VCaP (cell line): ENCODE data around the gene SOX10.

ENCODE experiments used
- H3K27ac ChIP-seq: fragments of 450-650 bp; 2 replicates; pipeline ENCODE4 v1.5.1; 2017
- CTCF ChIP-seq: fragments of 450-650 bp; conservative IDR thresholded peaks from 2 replicates; pipeline ENCODE4 v1.5.1; 2017; ENCODE audit warnings: mild to moderate bottlenecking, moderate library complexity

Gene SOX10

GRCh38 chr22:37927637-37927936, 56.8 kb downstream of the SOX10 start:
- H3K27ac ChIP-seq, result no peak overlapping the region
- TF ChIP-seq CTCF, result no peak

GRCh38 chr22:37926771-37927636, 57.4 kb downstream of the SOX10 start:
- no peak overlapping the region for H3K27ac ChIP-seq
- TF ChIP-seq CTCF, result no peak

GRCh38 chr22:37926358-37926757, 58.0 kb downstream of the SOX10 start:
- no peak overlapping the region for H3K27ac ChIP-seq
- no peak for TF ChIP-seq CTCF

- H3K27ac ChIP-seq, result no peak overlapping the region
- TF ChIP-seq CTCF, result no peak
These were observed 58.6 kb downstream of the SOX10 start for GRCh38 chr22:37925767-37926166.

- no peak overlapping the region for H3K27ac ChIP-seq
- TF ChIP-seq CTCF, result no peak
These were observed 59.0 kb downstream of the SOX10 start for GRCh38 chr22:37925330-37925729.

GRCh38 chr22:37924386-37925065, 59.8 kb downstream of the SOX10 start:
- no peak overlapping the region for H3K27ac ChIP-seq
- TF ChIP-seq CTCF, result no peak

- H3K27ac ChIP-seq, result no peak overlapping the region
- TF ChIP-seq CTCF, result no peak
These were observed 60.4 kb downstream of the SOX10 start for GRCh38 chr22:37923927-37924326.
